AG09309 (cell line): Measurements from ENCODE around the gene TBCA.

Experiments
- DNase-seq: peaks from one replicate; pipeline ENCODE4 v3.0.0-alpha.2; 2010; ENCODE audit warnings: low read depth
- H3K4me3 ChIP-seq: 2 replicates; pipeline ENCODE4 v1.5.1; 2011; ENCODE audit warnings: mild to moderate bottlenecking, low read depth, low read length, moderate library complexity; ENCODE audit not compliant: control insufficient read depth
- TF ChIP-seq, protein P1 (sequence below): IDR thresholded peaks from 2 replicates; pipeline ENCODE4 v1.5.1; 2011; ENCODE audit warnings: mild to moderate bottlenecking, low read depth, low read length, inconsistent platforms; ENCODE audit not compliant: insufficient read depth, control insufficient read depth; ENCODE audit errors: missing control alignments

TBCA gene

DNA sequence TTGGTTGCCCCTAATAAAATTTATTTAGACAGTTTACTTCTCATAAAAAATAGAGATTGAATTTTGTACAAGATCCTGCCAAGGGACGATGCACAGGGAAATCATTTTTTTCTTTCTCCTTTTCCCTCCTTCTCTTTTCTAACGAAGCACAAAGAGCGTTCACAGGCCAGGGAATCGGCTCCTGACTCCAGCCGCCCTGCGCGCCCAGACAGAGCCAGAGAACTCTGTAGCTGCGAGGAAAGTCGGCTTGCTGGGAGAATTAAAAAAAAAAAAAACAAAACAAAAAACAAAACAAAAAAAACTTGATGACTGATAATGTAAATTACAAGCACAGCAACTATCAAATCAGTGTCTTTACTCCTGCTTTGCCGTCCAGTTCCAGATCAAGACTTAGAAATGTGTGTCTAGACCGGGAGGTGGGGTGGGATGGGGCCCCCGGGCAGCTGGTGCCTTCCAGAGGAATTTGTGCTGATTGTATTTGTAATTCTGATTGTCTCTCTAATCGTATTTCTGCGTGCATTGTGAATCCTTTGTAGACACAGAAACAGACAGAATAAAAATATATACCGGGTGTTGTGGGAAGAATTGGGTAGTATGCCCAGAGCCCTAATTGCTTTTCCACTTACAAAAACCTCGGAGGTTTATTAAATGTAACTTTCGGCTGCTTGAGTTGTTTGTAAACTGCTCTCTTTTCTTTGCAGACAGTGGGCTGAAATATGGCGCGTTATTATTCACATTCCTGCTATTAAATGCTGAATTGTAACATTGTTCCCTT, 134.0 kb downstream of the TBCA start:
- TF ChIP-seq, protein P1, sequence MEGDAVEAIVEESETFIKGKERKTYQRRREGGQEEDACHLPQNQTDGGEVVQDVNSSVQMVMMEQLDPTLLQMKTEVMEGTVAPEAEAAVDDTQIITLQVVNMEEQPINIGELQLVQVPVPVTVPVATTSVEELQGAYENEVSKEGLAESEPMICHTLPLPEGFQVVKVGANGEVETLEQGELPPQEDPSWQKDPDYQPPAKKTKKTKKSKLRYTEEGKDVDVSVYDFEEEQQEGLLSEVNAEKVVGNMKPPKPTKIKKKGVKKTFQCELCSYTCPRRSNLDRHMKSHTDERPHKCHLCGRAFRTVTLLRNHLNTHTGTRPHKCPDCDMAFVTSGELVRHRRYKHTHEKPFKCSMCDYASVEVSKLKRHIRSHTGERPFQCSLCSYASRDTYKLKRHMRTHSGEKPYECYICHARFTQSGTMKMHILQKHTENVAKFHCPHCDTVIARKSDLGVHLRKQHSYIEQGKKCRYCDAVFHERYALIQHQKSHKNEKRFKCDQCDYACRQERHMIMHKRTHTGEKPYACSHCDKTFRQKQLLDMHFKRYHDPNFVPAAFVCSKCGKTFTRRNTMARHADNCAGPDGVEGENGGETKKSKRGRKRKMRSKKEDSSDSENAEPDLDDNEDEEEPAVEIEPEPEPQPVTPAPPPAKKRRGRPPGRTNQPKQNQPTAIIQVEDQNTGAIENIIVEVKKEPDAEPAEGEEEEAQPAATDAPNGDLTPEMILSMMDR: no peak
- no peak for DNase-seq
- no peak overlapping the region for H3K4me3 ChIP-seq

DNA sequence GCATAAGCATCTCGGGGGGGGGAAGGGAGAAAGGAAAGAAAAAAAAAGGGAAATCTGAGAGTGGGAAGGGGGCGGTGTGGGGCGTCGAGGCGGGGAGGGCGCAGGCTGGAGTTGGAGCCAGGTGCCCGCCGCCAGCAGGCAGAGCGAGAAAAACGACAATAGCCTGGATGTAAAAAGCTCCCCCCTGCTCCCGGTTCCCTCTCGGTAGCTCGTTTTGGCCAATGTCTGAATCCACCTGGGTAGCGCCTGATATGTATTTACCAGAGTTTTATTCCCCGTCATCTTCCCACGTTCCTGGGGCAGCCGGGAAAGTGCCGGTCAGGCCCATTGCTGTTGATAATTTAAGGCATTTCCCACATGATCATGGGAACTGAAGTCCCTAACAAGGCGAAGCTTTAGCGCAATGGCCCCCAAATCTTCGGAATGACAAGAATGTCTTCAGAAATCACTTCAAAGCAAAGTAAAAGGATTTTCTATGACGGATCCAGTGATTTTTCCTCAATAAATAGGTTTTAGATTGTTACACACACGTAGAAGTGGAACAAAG, 134.7 kb downstream of the TBCA start:
- H3K4me3 ChIP-seq: no peak overlapping the region
- no peak for DNase-seq
- TF ChIP-seq, protein P1: no peak
